Measurements from ENCODE around the gene HOXA11. TPM values are rescaled to one million over a fixed set of nuclear protein-coding genes. Genes with fewer than 3 reads are reported as not detected.

The HOXA11 gene
- total RNA-seq, 4 donors from 2014 or later = 4.5 to 21.3 (median 7.7) TPM

- H3K9me3 ChIP-seq = no peaks in the 10 kb centered on the region
- no peaks in the 10 kb centered on the region for H3K36me3 ChIP-seq
- peak overlapping the region; percentile 95 to 99 (median 98) for H3K27ac ChIP-seq
- intact Hi-C loops (cut with DNase I; ENCODE audit: low total_unique reads) = loop anchor here (5.0 kb wide), 1 partner anchor 830 kb away; no protein-coding TSS in a partner anchor
- no peak for DNase-seq
- H3K4me3 ChIP-seq = peak overlapping the region; percentile 8 to 79 (median 62)
- H3K27me3 ChIP-seq = peaks cover 66% of the 10 kb centered on the region
- WGBS, 2 donors (ENCODE audit: low coverage in 1 of 2) = 15 to 20% methylated on average over 3 to 4 of the region's 4 CpGs
- no peak for TF ChIP-seq POLR2A (IDR thresholded peaks at IDR 0.05)
- TF ChIP-seq, protein P1, sequence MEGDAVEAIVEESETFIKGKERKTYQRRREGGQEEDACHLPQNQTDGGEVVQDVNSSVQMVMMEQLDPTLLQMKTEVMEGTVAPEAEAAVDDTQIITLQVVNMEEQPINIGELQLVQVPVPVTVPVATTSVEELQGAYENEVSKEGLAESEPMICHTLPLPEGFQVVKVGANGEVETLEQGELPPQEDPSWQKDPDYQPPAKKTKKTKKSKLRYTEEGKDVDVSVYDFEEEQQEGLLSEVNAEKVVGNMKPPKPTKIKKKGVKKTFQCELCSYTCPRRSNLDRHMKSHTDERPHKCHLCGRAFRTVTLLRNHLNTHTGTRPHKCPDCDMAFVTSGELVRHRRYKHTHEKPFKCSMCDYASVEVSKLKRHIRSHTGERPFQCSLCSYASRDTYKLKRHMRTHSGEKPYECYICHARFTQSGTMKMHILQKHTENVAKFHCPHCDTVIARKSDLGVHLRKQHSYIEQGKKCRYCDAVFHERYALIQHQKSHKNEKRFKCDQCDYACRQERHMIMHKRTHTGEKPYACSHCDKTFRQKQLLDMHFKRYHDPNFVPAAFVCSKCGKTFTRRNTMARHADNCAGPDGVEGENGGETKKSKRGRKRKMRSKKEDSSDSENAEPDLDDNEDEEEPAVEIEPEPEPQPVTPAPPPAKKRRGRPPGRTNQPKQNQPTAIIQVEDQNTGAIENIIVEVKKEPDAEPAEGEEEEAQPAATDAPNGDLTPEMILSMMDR (IDR thresholded peaks at IDR 0.05) = no peak
- TF ChIP-seq EP300 (IDR thresholded peaks at IDR 0.05; ENCODE audit: low read depth) = no peak
- in situ Hi-C loops (cut with MboI; ENCODE audit: low pct_ligation_motif_present in 1 of 4, low pct_unique_long_range_greater_than_20kb in 1 of 4, low sequenced_read_pairs in 3 of 4) = loop anchor here in 3 of 4 donors (10.0 to 25.0 kb wide), 2 partner anchors 1325 to 1332 kb away; no protein-coding TSS in a partner anchor
- peaks cover 22 to 71% (median 59%) of the 10 kb centered on the region in 4 donors for H3K4me1 ChIP-seq
These were observed 1.8 kb upstream of the HOXA11 start for GRCh38 chr7:27186668-27187474.

DNA sequence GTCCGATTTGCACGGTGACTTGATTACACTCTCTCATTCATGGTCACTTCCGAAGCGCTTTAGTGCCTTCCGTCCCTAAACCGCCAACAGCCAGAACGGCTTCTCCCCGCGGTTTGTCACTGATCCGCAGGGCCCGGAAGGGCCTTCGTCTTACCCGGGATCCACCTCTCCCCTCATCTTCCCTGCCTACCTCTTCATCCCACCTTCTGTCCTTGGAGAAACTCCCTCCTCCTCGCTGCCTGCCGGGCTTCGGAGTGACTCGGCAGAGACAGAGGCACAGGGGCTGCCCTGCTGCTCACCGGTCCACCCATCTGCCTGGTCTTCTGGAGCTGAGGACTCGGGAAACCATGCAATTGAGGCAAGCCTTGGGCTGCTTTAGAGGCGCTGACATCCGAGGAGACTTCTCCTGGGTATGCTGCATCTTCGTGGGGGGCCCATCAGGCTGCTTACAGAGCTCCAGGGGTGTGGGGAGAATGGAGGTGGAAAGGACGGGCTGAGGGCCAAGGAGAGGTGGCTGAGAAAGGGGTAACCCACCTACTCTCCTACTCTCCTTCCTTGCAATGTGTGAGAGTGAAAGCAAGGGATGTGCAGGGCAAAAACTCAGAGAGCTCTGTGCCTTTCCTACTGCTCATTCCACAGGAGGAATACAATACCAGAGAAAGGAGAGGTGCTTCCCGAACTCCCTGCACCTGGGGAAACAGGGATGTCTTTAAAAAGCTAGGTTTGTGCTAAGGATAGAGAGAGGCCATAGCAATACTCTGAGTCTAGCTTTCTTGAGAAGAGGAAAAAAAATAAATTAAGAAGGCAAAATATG is 1.0 kb upstream of the HOXA11 start:
- H3K36me3 ChIP-seq = no peaks in the 10 kb centered on the region
- in situ Hi-C loops (cut with MboI; ENCODE audit: low pct_ligation_motif_present in 1 of 4, low pct_unique_long_range_greater_than_20kb in 1 of 4, low sequenced_read_pairs in 3 of 4) (loop anchor here in 3 of 4 donors (10.0 to 25.0 kb wide), 2 partner anchors 1324 to 1331 kb away; no protein-coding TSS in a partner anchor), intact Hi-C loops (cut with DNase I; ENCODE audit: low total_unique reads) (loop anchor here (5.0 kb wide), 1 partner anchor 831 kb away; no protein-coding TSS in a partner anchor)
- peaks cover 66% of the 10 kb centered on the region for H3K27me3 ChIP-seq
- no peaks in the 10 kb centered on the region for H3K9me3 ChIP-seq
- peak; percentile 20 for DNase-seq
- H3K4me3 ChIP-seq = peak overlapping the region; percentile 56 to 79 (median 70)
- TF ChIP-seq, protein P1 (IDR thresholded peaks at IDR 0.05) = no peak
- peak; percentile 6 for TF ChIP-seq POLR2A (IDR thresholded peaks at IDR 0.05)
- H3K4me1 ChIP-seq = peaks cover 29 to 73% (median 59%) of the 10 kb centered on the region in 4 donors
- WGBS, 2 donors (ENCODE audit: low coverage in 1 of 2) = 6 to 7% methylated on average over 11 to 24 of the region's 24 CpGs
- H3K27ac ChIP-seq = peak overlapping the region; percentile 95 to 99 (median 98)

DNA sequence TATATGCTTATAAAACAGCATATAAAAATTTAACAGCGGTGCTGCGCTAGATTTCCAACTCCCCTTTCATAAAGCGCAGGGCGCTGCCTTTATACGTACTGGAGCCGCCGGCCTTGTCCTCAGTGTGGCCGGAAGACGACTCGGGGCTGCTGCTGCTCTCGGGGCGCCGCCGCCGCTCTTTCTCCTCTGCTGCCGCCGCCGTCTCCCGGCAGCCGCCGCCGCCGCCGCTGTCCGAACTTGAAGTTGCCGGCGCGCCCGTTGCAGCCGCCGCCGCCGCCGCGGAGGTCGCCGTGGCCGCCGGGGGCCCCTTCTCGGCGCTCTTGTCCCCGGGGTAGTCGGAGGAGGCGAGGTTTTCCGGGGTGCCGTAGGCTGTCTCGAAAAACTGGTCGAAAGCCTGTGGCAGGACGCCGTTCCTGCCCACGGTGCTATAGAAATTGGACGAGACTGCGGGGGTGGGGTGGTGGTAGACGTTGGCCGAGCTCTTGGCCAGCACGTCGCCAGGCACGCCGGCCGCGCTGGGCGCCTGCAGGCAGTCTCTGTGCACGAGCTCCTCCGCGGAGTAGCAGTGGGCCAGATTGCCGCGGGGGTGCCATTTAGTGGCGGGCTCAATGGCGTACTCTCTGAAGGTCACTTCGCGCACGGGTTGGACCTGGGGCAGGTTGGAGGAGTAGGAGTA is 557 bp downstream of the HOXA11 start:
- peak; percentile 67 for DNase-seq
- Histone ChIP-seq H3K9me3 (no peaks in the 10 kb centered on the region), H3K4me1 (peaks cover 22 to 67% (median 54%) of the 10 kb centered on the region in 4 donors), H3K27me3 (peaks cover 61% of the 10 kb centered on the region), H3K36me3 (no peaks in the 10 kb centered on the region), H3K4me3 (peak overlapping the region; percentile 56 to 79 (median 70)), H3K27ac (peak overlapping the region; percentile 95 to 99 (median 98))
- peak; percentile 29 to 92 (median 61) for TF ChIP-seq POLR2AphosphoS5 (IDR thresholded peaks at IDR 0.05)
- TF ChIP-seq, protein P1 (IDR thresholded peaks at IDR 0.05) = no peak
- peak; percentile 72 for TF ChIP-seq POLR2A (IDR thresholded peaks at IDR 0.05)
- TF ChIP-seq EP300 (IDR thresholded peaks at IDR 0.05; ENCODE audit: low read depth) = no peak
- intact Hi-C loops (cut with DNase I; ENCODE audit: low total_unique reads) = loop anchor here (5.0 kb wide), 1 partner anchor 833 kb away; no protein-coding TSS in a partner anchor
- in situ Hi-C loops (cut with MboI; ENCODE audit: low pct_ligation_motif_present in 1 of 4, low pct_unique_long_range_greater_than_20kb in 1 of 4, low sequenced_read_pairs in 3 of 4) = loop anchor here in 3 of 4 donors (10.0 to 25.0 kb wide), 2 partner anchors 1322 to 1330 kb away; no protein-coding TSS in a partner anchor
- 3% methylated on average over 36 of the region's 72 CpGs; no CpG with 5 or more reads in 1 of the 2 donors for WGBS, 2 donors (ENCODE audit: low coverage in 1 of 2)
